NCI-H69 (cell line): ENCODE data around the gene MYH15.

Experiments
- DNase-seq: peaks from one replicate; lab custom pipeline; 2025; lab: John Stamatoyannopoulos, UW

MYH15 gene

DNA sequence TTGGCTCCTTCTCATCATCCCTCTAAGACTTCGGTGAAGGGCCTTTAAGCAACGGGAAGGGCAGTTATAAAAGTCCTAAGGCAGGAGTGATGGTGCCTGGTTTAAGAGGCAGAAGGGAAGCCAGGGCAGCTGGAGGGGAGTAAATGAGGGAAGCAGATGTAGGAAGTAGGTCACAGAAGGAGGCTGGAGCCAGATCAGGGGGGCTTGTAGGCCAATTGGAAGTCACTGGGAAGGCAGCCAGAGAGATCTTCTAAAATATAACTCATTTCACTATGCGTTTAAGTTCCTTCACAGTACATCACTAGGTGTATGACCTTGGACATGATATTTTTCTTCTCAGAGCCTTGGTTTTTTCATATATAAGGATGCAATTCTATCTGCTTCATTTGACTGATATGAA lies 94.7 kb downstream of the MYH15 start:
- peak; percentile 2 for DNase-seq

DNA sequence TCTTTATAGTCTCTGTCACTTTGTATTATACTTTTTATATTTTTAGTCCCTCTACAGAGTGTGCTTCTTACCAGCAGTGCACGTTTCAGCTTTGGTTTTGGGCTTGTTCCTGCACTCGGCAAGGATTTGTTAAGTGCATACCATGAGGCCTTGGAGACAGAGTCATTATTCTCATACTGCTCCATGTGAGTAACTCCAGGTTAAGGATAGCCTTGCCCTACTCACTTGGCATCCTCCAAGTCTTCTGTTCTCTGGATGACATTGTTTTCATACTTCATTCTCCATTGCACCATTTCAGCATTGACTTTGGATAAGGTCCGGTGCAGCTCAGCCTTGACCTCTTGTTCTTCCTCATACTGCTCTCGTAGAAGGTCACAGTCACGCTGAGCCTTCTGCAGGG lies 96.4 kb downstream of the MYH15 start:
- no peak for DNase-seq

DNA sequence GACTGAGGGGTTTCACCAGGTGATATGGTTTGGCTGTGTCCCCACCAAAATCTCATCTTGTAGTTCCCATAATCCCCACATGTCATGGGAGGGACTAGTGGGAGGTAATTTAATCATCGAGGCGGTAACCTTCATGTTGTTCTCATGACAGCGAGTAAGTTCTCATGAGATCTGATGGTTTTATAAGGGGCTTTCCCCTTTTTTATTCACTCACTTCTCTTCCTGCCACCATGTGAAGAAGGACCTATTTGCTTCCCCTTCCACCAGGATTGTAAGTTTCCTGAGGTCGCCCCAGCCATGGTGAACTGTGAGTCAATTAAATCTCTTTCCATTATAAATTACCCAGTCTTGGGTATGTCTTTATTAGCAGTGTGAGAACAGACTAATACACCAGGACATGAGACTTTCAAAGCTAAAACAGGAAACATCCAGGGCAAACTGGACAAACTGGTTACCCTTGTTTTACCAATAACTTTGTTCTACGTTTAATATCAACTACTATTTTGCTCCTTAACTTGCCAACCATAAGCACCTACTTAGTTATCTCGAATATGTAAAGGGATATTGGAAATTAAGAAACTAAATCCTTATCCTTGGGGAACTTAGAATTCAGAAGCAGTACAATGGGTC lies 98.2 kb downstream of the MYH15 start:
- DNase-seq = no peak

DNA sequence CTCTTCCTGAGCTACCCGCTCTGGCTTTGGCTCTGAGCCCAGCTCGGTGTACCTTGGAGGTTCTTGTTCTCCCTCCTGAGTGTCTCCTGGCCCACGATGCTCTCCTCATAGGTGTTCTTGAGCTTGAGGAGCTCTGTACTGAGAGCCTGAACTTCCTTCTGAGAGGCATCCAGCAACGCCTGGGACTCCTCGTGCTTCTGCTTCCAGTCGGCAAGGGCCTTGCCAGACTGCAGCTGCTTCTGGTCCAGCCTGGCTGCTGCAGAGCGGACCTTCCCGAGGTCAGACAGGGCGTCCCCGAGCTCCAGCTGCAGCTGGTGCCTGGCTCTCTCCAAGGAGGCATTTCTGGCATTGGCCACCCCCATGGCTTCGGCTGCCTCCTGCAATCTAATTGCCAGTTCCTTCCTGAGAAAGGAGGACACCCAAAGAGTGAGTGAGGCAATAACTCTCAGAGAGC lies 99.8 kb downstream of the MYH15 start:
- no peak for DNase-seq

DNA sequence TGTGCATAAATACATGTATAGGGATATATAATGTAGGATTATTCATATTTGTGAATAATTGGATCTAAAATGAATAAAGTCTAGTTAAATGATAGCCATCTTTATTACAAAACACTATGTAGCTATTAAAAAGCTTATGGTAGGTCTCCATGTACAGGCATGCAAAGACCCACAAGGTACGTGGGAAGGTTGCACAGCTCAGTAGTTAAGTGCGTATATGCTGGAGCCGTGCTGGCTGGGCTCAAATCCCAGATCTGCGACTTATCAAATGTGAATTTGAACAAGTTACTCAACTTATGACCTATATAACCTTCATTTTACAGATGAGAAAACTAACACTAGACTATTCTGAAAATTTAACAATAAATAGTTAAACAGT lies 100.6 kb downstream of the MYH15 start:
- DNase-seq = no peak

DNA sequence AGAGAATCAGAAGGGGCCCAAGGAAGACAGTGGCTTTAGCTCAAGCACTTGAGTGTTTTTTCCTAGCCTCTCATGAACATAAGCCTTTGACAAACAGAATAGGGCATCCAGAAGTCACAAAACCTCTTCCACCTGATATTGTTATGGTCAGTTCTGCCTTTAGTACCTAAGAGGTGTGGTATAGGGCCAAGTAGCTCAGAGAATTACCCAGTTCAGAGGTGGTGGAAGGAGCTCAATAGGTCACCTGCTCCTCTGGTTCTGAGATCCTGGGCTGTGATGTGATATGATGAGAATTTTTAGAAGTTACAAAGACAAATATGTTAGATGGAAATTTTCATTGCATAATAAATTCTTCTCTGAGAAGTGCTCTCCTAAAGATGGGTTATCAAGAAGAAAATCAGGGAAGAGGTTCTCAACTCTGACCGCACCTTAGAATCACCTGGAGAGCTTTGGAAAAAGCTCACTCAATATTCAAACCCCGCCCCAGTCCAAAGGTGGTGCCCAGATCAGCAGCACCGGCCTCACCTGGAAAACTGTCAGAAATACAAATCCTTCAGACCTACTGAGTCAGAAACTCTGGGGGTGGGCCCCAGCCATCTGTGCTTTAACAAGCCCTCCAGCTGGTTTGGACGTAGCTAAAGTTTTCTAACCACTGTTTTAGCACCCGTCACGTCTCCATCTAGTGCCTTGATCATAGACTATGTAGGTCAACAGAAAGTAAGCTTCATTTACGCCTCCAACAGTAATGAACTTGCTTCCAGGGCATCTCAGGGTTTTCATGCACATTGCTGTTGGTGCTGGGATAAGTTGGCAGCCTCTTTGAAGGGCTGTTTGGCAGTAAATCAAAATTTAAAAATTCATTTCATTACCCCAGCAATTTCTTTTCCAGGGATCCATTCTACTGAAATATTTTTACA lies 101.3 kb downstream of the MYH15 start:
- no peak for DNase-seq

DNA sequence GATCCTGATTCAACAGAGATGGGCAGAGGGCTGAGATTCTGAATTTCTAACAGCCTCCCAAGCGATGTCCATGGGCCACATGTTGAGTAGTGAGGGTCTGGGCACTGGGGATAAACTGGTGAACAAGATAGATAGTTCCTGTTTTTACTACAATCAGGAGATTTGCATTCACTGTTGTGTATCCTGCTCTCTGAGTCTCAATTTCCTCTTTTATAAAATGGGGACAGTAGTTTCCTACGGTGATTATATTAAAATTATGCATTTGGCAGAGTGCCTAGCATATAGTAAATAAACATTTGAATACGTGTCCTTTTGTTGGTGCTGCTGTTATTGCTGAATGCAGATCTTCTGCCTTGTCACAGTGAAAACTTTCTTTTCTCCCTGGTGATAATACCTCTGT lies 102.5 kb downstream of the MYH15 start:
- peak; percentile 55 for DNase-seq

DNA sequence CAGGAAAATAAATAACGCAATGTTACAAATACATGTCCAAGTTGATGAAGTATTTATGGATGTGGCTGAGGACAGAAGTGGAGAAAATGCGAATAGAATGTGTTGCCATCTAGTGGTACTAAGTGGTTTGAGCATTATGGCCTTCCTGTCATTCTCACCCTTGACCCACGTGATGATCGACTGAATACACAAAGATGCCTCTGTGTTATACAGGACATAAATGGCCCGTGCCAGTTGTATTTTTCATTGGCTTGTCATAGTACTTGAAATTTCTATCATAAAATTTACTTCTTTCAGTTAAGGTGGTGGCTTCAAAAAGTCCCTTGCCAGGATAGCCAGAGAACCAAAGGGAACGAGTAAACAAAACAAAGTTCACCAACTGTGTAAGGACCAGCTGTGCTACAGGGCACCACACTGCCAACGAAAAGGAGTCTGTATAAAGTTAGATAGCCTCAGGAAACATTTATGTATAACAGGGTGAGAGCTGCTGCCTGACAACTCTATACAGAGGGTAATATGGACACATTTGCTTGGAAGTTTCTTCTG lies 103.7 kb downstream of the MYH15 start:
- peak; percentile 85 for DNase-seq

DNA sequence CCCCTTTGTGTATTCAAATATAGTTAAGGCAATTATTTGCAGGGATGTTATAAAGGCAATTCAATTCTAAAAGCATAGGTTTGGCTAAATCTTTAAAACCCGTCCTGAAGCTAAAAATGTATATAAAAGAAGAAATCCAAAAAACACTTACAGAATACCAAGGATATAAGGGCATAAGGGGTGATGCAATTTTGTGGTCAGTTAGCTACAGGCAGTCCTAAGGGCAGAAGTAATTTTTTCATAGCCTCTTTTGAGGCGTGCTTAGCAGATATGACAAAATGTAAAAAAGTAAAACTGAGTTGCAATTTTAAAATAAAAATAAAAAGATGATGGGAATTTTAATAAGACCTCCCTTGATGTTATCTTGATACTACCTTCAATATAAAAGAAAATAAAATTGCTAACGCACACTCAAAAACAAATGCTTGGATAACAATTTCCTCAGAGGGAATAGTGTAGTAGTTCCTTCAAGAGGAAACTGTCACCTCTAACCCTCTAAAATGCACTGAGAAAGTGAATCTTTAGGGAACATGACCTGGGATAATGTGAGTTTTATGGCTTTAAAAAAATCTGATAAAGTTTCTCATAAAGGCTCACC lies 104.2 kb downstream of the MYH15 start:
- DNase-seq = peak; percentile 71

DNA sequence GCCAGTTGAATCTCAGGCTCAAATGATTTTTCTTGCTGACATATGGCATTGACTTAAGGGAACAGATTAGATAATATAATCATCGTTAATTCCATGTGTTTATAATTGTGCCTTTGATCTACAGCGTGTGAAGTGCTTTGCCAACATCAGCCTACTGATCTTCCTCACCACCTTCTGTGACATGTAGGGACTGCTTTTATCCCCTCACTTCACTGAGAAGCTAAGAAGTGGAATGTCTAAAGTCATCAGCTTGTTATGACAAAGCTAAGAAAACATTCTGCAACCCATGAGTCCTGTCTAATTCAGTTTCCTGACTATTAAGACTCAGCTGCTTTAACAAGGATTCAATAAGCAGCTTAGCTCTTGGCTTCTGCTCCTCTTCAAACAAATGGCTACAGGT lies 106.0 kb downstream of the MYH15 start:
- peak; percentile 64 for DNase-seq

DNA sequence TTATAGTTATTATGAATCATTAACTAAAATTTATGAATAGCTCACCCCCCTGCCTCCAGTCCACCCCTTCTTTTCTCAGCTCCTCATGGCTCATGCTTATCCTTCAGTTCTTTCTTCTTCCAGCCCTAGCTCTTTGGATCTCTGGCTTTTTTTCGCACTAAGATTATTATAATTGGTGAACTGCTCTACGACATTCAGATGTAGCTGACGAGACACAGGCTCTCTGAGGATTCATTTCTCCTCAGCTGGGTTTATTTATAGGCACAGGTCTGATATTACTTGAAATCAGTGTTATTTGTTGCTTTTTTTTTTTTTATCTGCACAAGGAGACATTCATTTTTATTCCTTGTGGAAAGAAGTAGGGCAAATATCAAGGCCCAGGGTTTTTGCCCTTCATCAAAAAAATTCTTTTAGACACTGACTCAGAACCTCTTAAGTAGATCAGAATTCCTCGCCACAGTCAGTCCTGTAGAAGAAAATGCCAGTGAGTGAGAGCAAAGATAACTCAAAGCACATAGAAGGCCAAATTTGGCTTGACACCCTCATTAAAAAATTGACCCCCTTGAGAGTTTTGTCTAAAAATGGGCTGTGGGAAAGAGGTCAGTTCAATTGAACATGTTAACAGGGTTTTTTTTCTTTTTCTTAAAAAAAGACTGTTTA lies 106.6 kb downstream of the MYH15 start:
- DNase-seq = peak; percentile 53

DNA sequence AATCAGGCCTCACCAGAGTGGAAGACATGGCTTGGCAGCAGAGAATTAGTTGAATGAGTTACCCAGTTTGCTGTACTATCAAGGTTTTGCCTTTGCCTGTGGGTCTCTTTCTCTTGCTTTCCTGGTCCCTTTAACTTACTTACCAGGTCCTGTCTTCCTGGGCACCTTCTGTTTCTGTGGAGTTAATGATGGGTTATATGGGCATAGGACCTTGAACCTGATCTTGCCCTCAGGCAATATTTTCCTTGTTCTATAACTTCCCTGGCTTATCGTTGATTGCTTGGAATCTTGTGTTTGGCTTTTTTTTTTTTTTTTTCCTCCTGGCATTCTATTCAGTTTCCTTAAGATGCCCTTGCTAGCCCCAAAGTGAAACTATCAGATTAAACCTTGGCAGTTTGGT lies 107.2 kb downstream of the MYH15 start:
- DNase-seq = peak; percentile 85

DNA sequence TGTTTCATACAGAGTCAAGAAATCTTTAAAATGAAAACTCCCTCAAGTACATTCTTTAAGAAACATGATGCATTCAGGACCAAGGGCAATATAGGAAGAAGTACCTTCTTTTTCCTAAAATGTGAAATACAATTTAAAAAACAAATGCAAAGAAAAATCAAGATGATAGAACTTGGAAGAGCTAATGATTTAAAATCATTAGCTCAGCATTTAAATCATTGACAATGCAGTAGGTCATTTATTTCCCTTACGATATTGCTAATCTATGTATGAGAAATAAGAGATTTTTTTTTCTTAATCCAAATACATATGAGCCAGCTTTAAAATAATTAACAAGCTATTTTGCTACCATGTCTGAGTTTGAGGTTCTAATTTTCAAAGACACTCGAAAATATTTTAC lies 108.6 kb downstream of the MYH15 start:
- DNase-seq = no peak

DNA sequence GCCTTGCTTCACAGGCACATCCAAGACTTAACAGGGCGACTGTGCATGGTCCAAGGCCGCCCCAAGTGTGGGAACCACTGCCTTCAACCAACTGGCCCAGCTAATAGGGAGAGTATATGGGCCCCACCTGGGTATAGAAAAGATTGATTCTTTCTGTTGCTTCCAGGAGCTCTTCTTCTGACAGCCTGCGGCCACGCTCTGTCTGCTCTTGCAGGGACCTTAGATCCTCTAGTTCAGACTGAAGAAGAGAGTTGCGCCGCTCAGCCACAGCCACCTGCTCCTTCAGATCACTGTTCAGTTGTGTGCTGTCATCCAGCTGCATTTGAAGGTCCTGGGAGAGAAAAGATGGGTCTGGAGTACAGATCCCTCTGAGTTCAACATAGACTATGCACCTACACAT lies 111.9 kb downstream of the MYH15 start:
- no peak for DNase-seq

DNA sequence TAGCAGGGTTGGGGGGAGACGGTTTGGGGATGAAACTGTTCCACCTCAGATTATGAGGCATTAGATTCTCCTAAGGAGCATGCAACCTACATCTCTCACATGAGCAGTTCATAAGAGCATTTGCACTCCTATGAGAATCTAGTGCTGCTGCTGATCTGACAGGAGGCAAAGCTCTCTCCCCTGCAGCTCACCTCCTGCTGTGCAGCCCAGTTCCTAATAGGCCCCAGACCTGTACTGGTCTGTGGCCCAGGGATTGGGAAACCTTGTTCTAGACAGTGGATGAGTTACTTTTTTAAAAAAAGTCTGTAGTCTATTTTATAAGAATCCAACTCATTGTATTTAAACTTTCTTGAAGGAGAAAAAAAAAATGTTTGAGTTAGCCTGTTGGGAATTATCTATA lies 114.1 kb downstream of the MYH15 start:
- DNase-seq = peak; percentile 27

DNA sequence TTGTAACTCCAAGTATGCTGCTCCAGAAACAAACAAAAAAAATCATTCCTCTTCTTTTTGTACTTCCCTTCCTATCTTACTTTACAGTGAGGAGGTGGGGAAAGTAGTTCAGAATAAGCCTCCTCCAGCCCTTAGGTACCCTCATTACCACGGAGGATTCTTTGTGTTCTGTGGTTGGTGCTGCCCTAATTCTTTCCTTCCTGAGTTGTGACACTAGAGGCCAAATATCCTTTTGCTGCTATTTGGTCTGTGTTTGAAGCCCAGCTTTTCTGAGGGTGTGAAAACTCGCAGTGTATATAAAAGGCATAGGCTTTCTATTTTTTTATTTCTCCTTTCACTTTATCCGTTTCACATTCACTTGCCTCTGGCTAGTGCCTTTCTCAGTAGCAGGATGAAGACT lies 115.8 kb downstream of the MYH15 start:
- no peak for DNase-seq

DNA sequence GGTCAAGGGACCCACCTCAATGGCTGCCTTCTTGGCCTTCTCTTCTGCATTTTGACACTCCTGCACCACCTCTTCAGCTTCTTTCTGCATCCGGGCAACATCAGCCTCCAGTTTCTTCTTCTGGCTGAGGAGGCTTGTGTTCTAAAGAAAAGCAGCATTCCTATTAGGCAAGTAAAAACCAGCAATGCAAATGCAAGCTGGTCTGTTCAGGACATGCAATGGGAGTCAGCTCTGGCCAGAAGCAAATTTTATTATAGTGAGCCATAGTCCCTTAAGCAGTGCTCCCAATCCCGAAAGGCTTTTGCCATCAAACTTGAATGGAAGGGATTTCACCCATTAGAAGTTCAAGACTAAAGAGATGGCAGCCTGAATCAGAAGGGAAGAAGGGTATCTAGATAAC lies 116.4 kb downstream of the MYH15 start:
- DNase-seq = no peak

DNA sequence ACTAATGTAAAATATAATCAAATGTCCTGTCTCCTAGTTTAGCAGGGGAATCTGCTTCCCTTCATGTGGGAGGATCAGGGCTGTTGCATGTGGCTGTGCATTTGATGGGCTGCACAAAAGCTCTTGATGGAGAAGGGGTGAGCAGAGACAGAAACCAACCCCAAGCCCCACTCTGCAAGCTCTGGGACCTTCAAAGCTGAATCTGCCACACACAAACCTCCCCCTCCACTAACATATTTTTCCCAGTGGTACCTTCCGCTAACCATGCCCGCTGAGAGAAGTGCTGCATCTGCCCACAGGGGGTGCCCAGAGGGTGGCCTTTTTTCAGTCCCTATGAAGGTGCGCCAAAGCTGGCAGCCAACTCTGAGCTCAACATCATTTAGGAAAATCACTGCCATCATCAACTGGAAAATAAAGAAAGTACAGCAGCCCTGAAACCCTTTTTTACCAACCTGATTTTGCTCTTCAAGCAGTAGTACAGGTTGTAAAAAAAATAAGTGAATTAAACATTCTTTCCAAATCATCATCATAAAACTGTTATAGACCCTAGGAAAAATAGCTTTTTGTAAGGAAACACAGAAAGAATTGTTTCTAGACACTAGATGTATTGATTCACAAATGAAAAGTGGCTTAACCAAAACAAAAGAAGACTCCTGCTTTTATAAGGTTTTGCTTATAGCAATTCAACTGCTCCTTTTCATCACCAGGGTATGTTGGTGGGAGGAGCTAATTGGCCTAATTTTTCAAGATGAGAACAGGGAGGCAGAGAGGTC lies 117.1 kb downstream of the MYH15 start:
- DNase-seq = peak; percentile 86

DNA sequence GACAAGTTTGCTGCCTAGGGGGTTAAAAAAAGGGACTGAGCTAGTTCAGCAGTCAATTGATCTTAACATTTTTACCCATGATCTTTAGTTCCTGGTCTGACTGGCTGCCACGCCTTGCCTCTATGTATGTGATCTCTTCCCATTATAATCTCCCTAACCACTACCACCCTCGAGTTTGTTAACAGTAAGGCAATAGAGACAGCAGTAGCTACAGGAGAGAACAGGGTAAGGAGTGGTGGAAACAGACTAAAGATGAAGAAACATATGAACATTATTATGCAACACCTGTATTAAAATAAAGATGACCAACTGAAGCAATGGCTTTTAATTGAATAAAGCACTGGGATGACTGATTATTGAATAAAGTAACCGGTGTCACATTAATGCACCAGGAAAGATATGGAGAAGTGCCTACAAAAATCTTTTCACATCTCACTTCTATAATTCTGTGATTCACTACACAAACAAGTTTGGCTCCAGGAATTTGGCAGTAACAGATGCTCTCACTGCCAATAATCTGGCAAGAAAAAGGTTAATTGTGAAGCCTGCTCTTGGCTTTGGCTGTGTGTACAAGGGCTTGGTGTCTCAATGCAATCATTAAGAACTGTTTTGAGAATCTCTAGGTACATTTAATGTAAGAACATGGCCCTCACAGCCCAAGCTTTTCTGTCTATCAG lies 118.3 kb downstream of the MYH15 start:
- peak; percentile 52 for DNase-seq

DNA sequence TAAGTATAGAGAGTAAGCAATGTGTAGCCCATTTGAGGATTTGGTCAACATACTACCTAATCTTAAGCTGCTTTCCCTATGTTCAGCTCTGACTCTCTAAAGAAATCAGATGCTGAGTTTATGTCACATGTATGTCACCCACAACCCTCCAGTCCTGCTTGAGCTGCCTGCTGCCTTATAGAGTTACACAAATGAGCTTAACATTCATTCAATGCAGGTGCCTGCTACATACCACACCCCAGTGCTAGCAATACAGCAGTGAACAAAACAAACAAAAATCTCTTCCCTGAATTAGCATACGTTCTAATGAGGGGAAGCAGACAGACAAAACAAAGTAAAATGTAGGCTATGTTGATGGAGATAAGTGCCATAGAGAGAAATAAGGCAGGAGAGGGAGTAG lies 121.0 kb downstream of the MYH15 start:
- peak; percentile 76 for DNase-seq
